ENCODE measurements around the gene KRT27. TPM values are rescaled to one million over a fixed set of nuclear protein-coding genes. Genes with fewer than 3 reads are reported as not detected.
"Not testable (repeated sequence)": the region's sequence is repeated elsewhere in the genome, so short reads cannot be mapped to it uniquely, and the experiment has no call there.

KRT27 gene
- total RNA-seq, 1 experiment from 2014 or later = not detected

DNA sequence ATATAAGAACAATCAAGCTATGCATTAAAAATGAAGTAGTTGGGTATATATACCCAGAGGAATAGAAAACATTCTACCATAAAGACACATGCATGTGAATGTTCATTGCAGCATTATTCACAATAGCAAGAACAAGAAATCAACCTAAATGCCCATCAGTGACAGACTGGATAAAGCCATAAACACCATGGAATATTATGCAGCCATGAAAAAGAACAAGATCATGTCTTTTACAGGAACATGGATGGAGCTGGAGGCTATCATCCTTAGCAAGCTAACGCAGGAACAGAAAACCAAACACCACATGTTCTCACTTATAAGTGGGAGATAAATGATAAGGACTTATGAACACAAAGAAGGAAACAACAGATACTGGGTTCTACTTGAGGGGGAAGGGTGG, 33.7 kb downstream of the KRT27 start:
- intact Hi-C loops (cut with micrococcal nuclease); H3K4me3 ChIP-seq (replicated peaks in 1 of 2; ENCODE audit: low read depth in 1 of 2, low read length in 2 of 2); H3K36me3 ChIP-seq (ENCODE audit: control insufficient read depth in 1 of 2, insufficient read depth in 2 of 2, low read length in 2 of 2); H3K4me2 ChIP-seq (ENCODE audit: low read length); H4K20me1 ChIP-seq (ENCODE audit: insufficient read depth); H3K79me2 ChIP-seq (ENCODE audit: insufficient read depth, low read length); H3K27me3 ChIP-seq (ENCODE audit: insufficient read depth, low read length); CTCF ChIA-PET; POLR2A ChIA-PET; RAD21 ChIA-PET (ENCODE audit: low non-redundant PET in 1 of 2, low total read pairs in 2 of 2, uncharacterized antibody in 2 of 2, unreplicated experiment in 2 of 2); H3K9ac ChIP-seq (ENCODE audit: low read length); BruUV-seq (replicated peaks); DNase-seq (ENCODE audit: low read depth, low spot score); H3K27ac ChIP-seq (ENCODE audit: low read depth, low read length); H3K9me3 ChIP-seq (ENCODE audit: control insufficient read depth in 1 of 2, insufficient read depth in 1 of 2, low read depth in 1 of 2, low read length in 2 of 2); H3K9me2 ChIP-seq (ENCODE audit: insufficient read depth); H3K4me1 ChIP-seq (ENCODE audit: control insufficient read depth in 1 of 2, insufficient read depth in 2 of 2, low read length in 2 of 2); ATAC-seq; H2AFZ ChIP-seq (ENCODE audit: low read depth, low read length, poor library complexity, severe bottlenecking): not testable (repeated sequence)

DNA sequence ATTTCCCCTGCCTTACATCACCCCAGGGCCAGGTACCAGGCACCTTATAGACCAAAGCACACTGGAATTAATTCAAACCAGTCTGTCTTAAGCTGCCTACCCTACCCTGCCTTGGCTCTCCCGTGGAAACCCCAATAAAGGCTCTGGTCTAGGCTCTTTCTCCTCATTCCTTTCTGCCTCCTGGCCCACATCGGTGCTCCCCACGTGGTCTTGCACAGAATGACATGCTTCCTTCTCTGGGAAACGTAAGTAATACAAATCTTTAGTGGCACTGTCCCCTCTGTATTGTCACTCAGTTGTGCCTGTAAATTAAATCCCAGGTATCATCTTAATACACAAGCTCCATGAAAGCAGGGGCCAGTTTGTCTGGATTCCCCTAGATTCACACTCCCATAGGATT, 43.8 kb downstream of the KRT27 start:
- intact Hi-C loops (cut with micrococcal nuclease) = no loop called here
- POLR2A ChIA-PET = no interaction called here
- H3K9me3 ChIP-seq (ENCODE audit: control insufficient read depth in 1 of 2, insufficient read depth in 1 of 2, low read depth in 1 of 2, low read length in 2 of 2) = no peaks in the 10 kb centered on the region
- no peaks in the 10 kb centered on the region for H3K27me3 ChIP-seq (ENCODE audit: insufficient read depth, low read length)
- no peak for DNase-seq (ENCODE audit: low read depth, low spot score)
- no peak overlapping the region for H3K9ac ChIP-seq (ENCODE audit: low read length)
- H3K36me3 ChIP-seq (ENCODE audit: control insufficient read depth in 1 of 2, insufficient read depth in 2 of 2, low read length in 2 of 2) = no peaks in the 10 kb centered on the region
- CTCF ChIA-PET = no interaction called here
- no peak for ATAC-seq
- H3K4me1 ChIP-seq (ENCODE audit: control insufficient read depth in 1 of 2, insufficient read depth in 2 of 2, low read length in 2 of 2) = no peaks in the 10 kb centered on the region
- no peak overlapping the region for H2AFZ ChIP-seq (ENCODE audit: low read depth, low read length, poor library complexity, severe bottlenecking)
- H3K4me2 ChIP-seq (ENCODE audit: low read length) = no peak overlapping the region
- RAD21 ChIA-PET (ENCODE audit: low non-redundant PET in 1 of 2, low total read pairs in 2 of 2, uncharacterized antibody in 2 of 2, unreplicated experiment in 2 of 2) = no interaction called here
- TF ChIP-seq EZH2phosphoT487 (IDR thresholded peaks at IDR 0.05; ENCODE audit: borderline replicate concordance) (no peak), EGR1 (IDR thresholded peaks at IDR 0.05; ENCODE audit: low read depth) (no peak)
- TF ChIP-seq, protein P1, sequence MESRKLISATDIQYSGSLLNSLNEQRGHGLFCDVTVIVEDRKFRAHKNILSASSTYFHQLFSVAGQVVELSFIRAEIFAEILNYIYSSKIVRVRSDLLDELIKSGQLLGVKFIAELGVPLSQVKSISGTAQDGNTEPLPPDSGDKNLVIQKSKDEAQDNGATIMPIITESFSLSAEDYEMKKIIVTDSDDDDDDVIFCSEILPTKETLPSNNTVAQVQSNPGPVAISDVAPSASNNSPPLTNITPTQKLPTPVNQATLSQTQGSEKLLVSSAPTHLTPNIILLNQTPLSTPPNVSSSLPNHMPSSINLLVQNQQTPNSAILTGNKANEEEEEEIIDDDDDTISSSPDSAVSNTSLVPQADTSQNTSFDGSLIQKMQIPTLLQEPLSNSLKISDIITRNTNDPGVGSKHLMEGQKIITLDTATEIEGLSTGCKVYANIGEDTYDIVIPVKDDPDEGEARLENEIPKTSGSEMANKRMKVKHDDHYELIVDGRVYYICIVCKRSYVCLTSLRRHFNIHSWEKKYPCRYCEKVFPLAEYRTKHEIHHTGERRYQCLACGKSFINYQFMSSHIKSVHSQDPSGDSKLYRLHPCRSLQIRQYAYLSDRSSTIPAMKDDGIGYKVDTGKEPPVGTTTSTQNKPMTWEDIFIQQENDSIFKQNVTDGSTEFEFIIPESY (IDR thresholded peaks at IDR 0.05; ENCODE audit: extremely low read depth, insufficient replicate concordance, low read length) = no peak
- BruUV-seq (replicated peaks) = no TSS peak
- no peaks in the 10 kb centered on the region for H3K9me2 ChIP-seq (ENCODE audit: insufficient read depth)
- H3K27ac ChIP-seq (ENCODE audit: low read depth, low read length) = no peak overlapping the region
- H4K20me1 ChIP-seq (ENCODE audit: insufficient read depth) = no peaks in the 10 kb centered on the region
- H3K4me3 ChIP-seq (replicated peaks in 1 of 2; ENCODE audit: low read depth in 1 of 2, low read length in 2 of 2) = no peak overlapping the region
- H3K79me2 ChIP-seq (ENCODE audit: insufficient read depth, low read length) = no peaks in the 10 kb centered on the region

Data from HCT116 (cell line).